GM19240 (cell line): ENCODE data around the gene WDR83.
A peak's percentile ranks its signal among the peaks of the same experiment; 100 is the strongest.
"Not testable (repeated sequence)": the region's sequence is repeated elsewhere in the genome, so short reads cannot be mapped to it uniquely, and the experiment has no call there.

Experiments used
- DNase-seq: peaks from one replicate; pipeline ENCODE4 v3.0.0; 2011; ENCODE audit warnings: low spot score; ENCODE audit not compliant: insufficient read length

Gene WDR83

GRCh38 chr19:12681074-12681987 lies 14.7 kb downstream of the WDR83 start, which contains the start of gene DHPS:
Gene DHPS (minus strand): TSS chr19:12681880. CDS start chr19:12681766, 114 bp downstream.
- peak; percentile 96 for DNase-seq

GRCh38 chr19:12685831-12686230 lies 19.2 kb downstream of the WDR83 start:
- DNase-seq, result no peak

- no peak for DNase-seq
Measured at GRCh38 chr19:12687496-12688196, 21.0 kb downstream of the WDR83 start, which contains the start of gene GNG14. Gene GNG14 (plus strand): TSS chr19:12687998. CDS start chr19:12688049, 51 bp downstream.

- no peak for DNase-seq
Measured at GRCh38 chr19:12689012-12689411, 22.4 kb downstream of the WDR83 start.

GRCh38 chr19:12689581-12690216 lies 23.1 kb downstream of the WDR83 start:
- no peak for DNase-seq

GRCh38 chr19:12692960-12693359 lies 26.4 kb downstream of the WDR83 start:
- DNase-seq, result no peak

- DNase-seq, result no peak
Measured at GRCh38 chr19:12694641-12695040, 28.0 kb downstream of the WDR83 start.

- no peak for DNase-seq
Measured at GRCh38 chr19:12695096-12695495, 28.5 kb downstream of the WDR83 start.

- DNase-seq, result no peak
Measured at GRCh38 chr19:12695514-12695913, 28.9 kb downstream of the WDR83 start.

- no peak for DNase-seq
Measured at GRCh38 chr19:12695997-12696365, 29.4 kb downstream of the WDR83 start.

- DNase-seq, result peak; percentile 99
Measured at GRCh38 chr19:12696366-12697335, 30.0 kb downstream of the WDR83 start, which contains the start of gene FBXW9. Gene FBXW9 (minus strand): TSS chr19:12696631. CDS start chr19:12696581, 50 bp downstream.

- not testable (repeated sequence) for DNase-seq
Measured at GRCh38 chr19:12697425-12697824, 30.8 kb downstream of the WDR83 start.

GRCh38 chr19:12698138-12698537 lies 31.5 kb downstream of the WDR83 start:
- DNase-seq, result no peak

- DNase-seq, result no peak
Measured at GRCh38 chr19:12701596-12702282, 35.1 kb downstream of the WDR83 start.

GRCh38 chr19:12703046-12703445 lies 36.4 kb downstream of the WDR83 start:
- DNase-seq, result no peak

GRCh38 chr19:12705169-12705568 lies 38.6 kb downstream of the WDR83 start:
- no peak for DNase-seq

- no peak for DNase-seq
Measured at GRCh38 chr19:12705654-12706331, 39.2 kb downstream of the WDR83 start.

- no peak for DNase-seq
Measured at GRCh38 chr19:12706332-12706718, 39.7 kb downstream of the WDR83 start.

- DNase-seq, result no peak
Measured at GRCh38 chr19:12708641-12709040, 42.0 kb downstream of the WDR83 start.
